Ishikawa (cell line): ENCODE measurements around the gene RASSF7.

ENCODE experiments used
- EP300 ChIP-seq: IDR thresholded peaks from 2 replicates; pipeline ENCODE4 v1.6.1; 2012; ENCODE audit warnings: borderline replicate concordance
- RAD21 ChIP-seq: IDR thresholded peaks from 2 replicates; pipeline ENCODE4 v1.6.1; 2012; ENCODE audit warnings: low read depth
- TAF1 ChIP-seq: IDR thresholded peaks from 2 replicates; pipeline ENCODE4 v1.6.1; 2012; ENCODE audit warnings: low read depth, mild to moderate bottlenecking
- ZBTB7A ChIP-seq: IDR thresholded peaks from 2 replicates; pipeline ENCODE4 v1.6.1; 2012; ENCODE audit warnings: low read depth

DNA sequence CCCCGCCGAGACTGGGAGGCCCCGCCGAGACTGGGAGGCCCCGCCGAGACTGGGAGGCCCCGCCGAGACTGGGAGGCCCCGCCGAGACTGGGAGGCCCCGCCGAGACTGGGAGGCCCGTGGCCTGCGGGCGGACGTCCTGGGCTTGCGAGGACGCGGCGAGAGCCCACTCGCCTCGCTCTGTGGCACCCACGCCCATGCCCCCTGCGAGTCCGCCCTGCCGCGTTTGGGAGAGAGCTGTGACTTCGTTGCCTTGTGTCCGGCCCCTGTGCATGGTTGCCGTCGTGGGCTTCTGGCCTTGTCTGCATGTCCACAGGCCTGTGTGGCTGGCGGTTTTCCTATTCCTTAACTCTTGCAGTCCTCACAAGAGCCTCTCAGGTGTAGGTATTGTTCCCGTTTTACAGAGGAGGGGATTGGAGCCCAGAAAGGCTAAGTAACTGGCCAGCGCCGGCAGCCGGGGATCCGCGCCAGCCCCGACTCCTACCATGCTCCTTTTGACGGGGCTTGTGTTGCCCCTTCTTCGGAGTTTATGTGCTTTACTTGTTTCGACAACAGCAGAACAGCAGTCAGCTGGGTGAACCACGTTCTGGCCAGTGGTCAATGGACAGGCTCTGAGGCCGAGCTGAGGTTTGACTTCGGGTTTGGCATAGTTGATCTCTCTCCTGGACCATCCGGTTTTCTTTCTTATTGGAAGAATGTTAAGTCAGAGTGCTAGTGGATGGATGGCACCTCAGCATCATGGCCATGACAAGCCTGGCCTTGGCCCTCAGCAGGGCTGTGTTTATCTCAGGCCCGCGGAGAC lies 16.2 kb downstream of the RASSF7 start:
- TF ChIP-seq RAD21 (no peak), ZBTB7A (no peak), EP300 (no peak), TAF1 (no peak)
